IPS-18c (cell line): ENCODE data around the gene ARMC9.
A peak's percentile ranks its signal among the peaks of the same experiment; 100 is the strongest.
"Not testable (repeated sequence)": the region's sequence is repeated elsewhere in the genome, so short reads cannot be mapped to it uniquely, and the experiment has no call there.

Source experiments
- H3K4me3 ChIP-seq: 2 replicates; pipeline ENCODE4 v1.7.0; 2013; ENCODE audit warnings: low read depth, mild to moderate bottlenecking, low read length, moderate library complexity; ENCODE audit not compliant: insufficient read depth
- H3K9me3 ChIP-seq: one replicate; pipeline ENCODE4 v1.6.1; 2013; ENCODE audit warnings: mild to moderate bottlenecking, low read length, moderate library complexity; ENCODE audit not compliant: control insufficient read depth, insufficient read depth

ARMC9 gene

DNA sequence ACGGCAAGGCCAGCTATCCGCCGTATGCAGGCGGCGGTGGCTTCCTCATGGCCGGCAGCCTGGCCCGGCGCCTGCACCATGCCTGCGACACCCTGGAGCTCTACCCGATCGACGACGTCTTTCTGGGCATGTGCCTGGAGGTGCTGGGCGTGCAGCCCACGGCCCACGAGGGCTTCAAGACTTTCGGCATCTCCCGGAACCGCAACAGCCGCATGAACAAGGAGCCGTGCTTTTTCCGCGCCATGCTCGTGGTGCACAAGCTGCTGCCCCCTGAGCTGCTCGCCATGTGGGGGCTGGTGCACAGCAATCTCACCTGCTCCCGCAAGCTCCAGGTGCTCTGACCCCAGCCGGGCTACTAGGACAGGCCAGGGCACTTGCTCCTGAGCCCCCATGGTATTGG, 200.2 kb downstream of the ARMC9 start:
- H3K4me3 ChIP-seq = no peak overlapping the region
- H3K9me3 ChIP-seq = no peaks in the 10 kb centered on the region

DNA sequence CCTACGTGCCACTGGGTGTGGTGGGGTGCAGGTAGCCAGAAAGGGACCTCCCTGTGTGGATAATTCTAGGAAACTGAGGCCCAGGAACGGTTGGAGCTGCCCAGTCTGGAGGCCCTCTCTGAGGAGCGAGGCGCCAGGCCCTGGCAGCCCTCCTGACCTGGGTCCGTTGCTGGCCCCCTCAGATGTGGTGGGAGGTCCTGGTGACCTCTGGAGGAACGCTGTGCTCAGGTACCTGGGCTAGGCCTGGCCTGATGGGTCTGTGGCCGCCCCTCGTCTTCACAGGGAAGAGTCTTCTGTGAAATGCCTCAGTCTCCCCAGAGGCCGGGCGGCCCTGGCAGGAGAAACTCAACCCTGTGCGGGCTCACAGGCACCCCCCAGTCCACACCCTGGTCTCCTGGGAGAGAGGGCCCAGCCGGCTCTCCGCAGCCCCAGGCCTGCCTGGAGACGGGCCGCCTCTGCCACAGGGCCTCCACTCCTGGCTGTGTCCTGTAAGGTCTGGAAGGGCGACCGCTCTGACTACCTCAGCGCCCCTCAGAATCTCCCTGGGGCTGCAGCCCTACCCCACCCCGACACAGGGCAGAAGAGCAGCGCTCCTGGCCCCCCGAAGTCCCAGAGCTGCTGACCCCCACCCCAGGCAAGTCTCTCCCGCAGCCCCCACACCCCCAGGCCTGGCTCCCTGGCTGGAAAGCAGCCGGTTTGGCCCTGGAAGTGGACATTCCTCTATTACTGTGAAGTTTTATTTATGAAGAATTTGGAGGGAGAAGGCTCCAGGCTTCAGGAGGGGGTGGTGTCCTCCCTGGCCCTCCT, 200.8 kb downstream of the ARMC9 start:
- Histone ChIP-seq H3K4me3 (no peak overlapping the region; the same call in 1 of the 2 replicates), H3K9me3 (no peaks in the 10 kb centered on the region)

GRCh38 chr2:231399853-231400680, 201.6 kb downstream of the ARMC9 start:
- no peaks in the 10 kb centered on the region for H3K9me3 ChIP-seq
- H3K4me3 ChIP-seq = no peak overlapping the region

- H3K4me3 ChIP-seq, H3K9me3 ChIP-seq: not testable (repeated sequence)
Observed at GRCh38 chr2:231400681-231401080, 202.2 kb downstream of the ARMC9 start.

- H3K4me3 ChIP-seq, H3K9me3 ChIP-seq: not testable (repeated sequence)
Observed at GRCh38 chr2:231401101-231401500, 202.7 kb downstream of the ARMC9 start.

- H3K4me3 ChIP-seq, H3K9me3 ChIP-seq: not testable (repeated sequence)
Observed at GRCh38 chr2:231403421-231404182, 205.2 kb downstream of the ARMC9 start.

DNA sequence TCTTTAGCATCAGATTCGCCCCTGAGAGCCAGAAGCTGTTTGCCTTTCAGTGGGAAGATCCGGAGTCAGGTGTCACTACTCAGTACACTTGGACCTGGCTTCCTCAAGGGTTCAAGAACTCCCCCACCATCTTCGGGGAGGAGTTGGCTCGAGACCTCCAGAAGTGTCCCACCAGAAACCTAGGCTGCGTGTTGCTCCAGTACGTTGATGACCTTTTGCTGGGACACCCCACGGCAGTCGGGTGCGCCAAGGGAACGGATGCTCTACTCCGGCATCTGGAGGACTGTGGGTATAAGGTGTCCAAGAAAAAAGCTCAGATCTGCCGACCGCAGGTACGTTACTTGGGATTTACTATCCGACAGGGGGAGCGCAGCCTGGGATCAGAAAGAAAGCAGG, 205.8 kb downstream of the ARMC9 start:
- H3K9me3 ChIP-seq, H3K4me3 ChIP-seq: not testable (repeated sequence)

DNA sequence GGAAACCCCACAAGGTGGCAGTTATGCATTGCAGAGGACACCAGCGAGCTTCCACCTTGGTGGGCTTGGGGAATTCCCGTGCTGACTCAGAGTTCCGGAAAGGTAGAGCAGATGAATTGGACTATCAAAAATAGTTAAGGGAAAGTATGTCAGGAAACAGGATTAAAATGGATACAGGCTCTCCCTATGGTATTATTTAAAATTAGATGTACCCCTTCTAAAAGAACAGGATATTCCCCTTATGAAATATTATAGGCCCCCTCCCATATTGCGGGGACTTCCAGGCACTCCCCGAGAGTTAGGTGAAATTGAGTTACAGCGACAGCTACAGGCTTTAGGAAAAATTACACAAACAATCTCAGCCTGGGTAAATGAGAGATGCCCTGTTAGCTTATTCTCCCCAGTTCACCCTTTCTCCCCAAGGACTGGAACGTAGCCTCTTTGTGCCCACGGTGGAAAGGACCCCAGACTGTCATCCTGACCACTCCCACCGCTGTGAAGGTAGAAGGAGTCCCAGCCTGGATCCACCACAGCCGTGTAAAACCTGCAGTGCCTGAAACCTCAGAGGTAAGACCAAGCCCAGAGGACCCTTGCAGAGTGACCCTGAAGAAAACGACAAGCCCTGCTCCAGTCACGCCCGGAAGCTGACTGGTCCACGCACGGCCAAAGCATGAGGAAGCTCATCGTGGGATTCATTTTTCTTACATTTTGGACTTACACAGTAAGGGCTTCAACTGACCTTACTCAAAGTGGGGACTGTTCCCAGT, 207.4 kb downstream of the ARMC9 start:
- H3K9me3 ChIP-seq, H3K4me3 ChIP-seq: not testable (repeated sequence)

DNA sequence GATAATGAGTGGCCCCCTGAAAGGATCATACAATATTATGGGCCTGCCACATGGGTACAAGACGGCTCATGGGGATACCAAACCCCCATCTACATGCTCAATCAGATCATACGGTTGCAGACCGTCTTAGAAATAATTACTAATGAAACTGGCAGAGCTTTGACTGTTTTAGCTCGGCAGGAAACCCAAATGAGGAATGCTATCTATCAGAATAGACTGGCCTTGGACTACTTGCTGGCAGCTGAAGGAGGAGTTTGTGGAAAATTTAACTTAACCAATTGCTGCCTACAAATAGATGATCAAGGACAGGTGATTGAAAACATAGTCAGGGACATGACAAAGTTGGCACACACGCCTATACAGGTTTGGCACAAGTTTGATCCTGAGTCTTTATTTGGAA, 209.3 kb downstream of the ARMC9 start:
- not testable (repeated sequence) for H3K4me3 ChIP-seq, H3K9me3 ChIP-seq

DNA sequence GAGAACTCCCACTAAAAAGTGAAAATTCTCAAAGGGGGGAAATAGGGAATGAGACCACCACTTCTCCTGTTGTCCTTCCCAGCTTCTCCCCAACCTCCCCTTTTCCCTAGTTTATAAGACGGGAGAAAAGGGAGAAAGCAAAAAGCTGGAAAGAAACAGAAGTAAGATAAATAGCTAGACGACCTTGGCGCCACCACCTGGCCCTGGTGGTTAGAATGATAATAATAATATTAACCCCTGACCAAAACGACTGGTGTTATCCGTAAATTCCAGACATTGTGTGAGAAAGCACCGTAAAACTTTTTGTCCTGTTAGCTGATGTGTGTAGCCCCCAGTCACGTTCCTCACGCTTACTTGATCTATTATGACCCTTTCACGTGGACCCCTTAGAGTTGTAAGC, 209.9 kb downstream of the ARMC9 start:
- not testable (repeated sequence) for H3K4me3 ChIP-seq, H3K9me3 ChIP-seq

DNA sequence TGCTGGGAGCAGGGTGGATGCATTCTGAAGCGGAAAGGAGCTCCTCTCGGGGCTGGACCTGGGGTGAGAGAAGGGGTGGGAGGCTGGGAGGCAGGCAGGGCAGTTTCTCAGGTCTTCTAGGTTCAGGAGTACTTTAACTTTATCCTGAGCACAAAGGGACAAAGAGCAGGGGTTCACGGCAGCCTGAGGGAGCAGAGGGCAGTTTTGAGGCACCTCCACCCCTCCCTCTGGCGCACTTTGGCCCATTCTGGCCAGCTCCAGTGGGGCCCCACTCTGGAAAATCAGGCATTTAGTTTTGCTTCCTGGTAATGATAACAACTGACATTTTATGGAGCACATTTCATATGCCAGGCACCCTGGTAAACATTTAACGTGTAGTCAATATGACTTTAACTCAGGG, 211.3 kb downstream of the ARMC9 start:
- Histone ChIP-seq H3K4me3 (no peak overlapping the region), H3K9me3 (no peaks in the 10 kb centered on the region)

DNA sequence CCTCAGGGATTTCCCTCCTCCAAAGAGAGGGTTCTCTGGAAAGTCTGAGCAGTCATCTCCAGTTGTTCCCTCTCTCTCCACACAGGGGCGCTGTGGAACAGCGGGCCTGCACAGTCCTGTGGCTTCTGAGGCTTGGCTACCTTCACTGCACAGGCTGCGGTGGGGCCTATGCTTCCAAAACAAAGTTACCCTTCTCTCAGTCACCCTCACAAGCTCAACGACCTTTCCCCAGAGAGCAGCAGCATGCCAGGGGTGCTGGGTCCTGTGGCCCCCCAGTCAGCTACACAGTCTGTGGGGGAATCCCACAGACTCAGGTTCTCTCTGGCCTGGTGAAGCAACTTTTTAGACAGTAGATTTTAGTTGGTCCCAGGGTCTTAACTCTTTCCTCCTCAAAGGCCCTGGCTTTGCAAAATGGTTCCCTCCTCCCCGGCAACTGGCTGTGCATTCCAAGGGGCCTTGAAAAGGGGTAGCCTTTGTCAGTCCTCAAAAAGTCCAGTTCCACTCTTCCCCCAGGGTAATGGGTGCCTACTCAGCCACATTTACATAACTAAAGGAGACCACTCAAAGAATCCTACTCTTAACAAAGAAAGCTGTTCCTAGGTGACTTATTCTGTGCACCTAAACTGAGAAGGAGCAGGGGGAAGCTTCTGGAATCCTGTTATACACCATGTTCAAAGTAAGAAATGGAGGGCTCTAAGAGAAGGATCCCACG, 212.0 kb downstream of the ARMC9 start:
- peak overlapping the region; percentile 29 for H3K4me3 ChIP-seq
- H3K9me3 ChIP-seq = no peaks in the 10 kb centered on the region

GRCh38 chr2:231411237-231411636, 212.8 kb downstream of the ARMC9 start:
- H3K4me3 ChIP-seq = peak overlapping the region; percentile 67; the same call in 1 of the 2 replicates

GRCh38 chr2:231411831-231412617, 213.6 kb downstream of the ARMC9 start:
- Histone ChIP-seq H3K4me3 (peak overlapping the region; percentile 67), H3K9me3 (no peaks in the 10 kb centered on the region)

More at GRCh38 chr2:231411237-231411636, 212.8 kb downstream of the ARMC9 start:
- H3K9me3 ChIP-seq = no peaks in the 10 kb centered on the region

- Histone ChIP-seq H3K4me3 (peak overlapping the region; percentile 67; the same call in 1 of the 2 replicates), H3K9me3 (no peaks in the 10 kb centered on the region)
Observed at GRCh38 chr2:231412618-231412963, 214.2 kb downstream of the ARMC9 start.

DNA sequence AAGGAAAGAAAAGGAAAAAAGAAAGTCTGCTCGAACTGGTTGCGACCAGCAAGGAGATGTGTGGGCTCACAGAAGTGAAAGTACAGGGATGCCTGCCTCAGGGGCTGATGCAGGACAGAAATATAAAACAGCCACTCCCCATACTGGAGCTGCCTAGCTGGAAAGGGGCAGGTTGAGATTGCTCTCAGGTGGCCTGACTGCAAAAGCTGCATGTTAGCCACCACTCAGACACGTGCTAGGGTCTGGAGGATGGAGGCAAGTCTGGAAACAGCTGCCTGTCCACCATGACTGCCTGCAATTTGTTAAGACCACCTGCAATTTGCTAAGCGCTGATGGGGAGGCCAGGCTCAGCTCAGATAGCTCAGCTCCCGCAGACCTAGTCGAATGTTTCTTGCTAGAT, 215.0 kb downstream of the ARMC9 start:
- H3K4me3 ChIP-seq = no peak overlapping the region

More for the DNA sequence above, 215.0 kb downstream of the ARMC9 start:
- H3K9me3 ChIP-seq = no peaks in the 10 kb centered on the region
